Endodermal cell (in vitro differentiated cells): Measurements from ENCODE around the gene KDM1B. TPM values are rescaled to one million over a fixed set of nuclear protein-coding genes. Genes with fewer than 3 reads are reported as not detected.

Experiments used
- DNase-seq: peaks from one replicate; pipeline ENCODE4 v3.0.0-alpha.2; 2017
- H3K27ac ChIP-seq: 2 replicates; pipeline ENCODE4 v1.5.1; 2013; ENCODE audit warnings: mild to moderate bottlenecking, low read depth, low read length, moderate library complexity
- H3K27me3 ChIP-seq: 2 replicates; pipeline ENCODE4 v1.6.1; 2013; ENCODE audit warnings: mild to moderate bottlenecking, low read length, moderate library complexity; ENCODE audit not compliant: insufficient read depth, control insufficient read depth, poor library complexity, severe bottlenecking
- H3K36me3 ChIP-seq: 2 replicates; pipeline ENCODE4 v1.7.0; 2013; ENCODE audit warnings: mild to moderate bottlenecking, low read length, moderate library complexity; ENCODE audit not compliant: control insufficient read depth, insufficient read depth
- H3K4me1 ChIP-seq: one replicate; pipeline ENCODE4 v1.7.0; 2013; ENCODE audit warnings: low read length; ENCODE audit not compliant: control insufficient read depth, insufficient read depth
- H3K4me3 ChIP-seq: 2 replicates; pipeline ENCODE4 v1.5.1; 2013; ENCODE audit warnings: mild to moderate bottlenecking, low read length, moderate library complexity
- H3K9ac ChIP-seq: 2 replicates; pipeline ENCODE4 v1.6.1; 2013; ENCODE audit warnings: mild to moderate bottlenecking, low read length, moderate library complexity; ENCODE audit not compliant: poor library complexity, severe bottlenecking; ENCODE audit errors: extremely low read depth
- H3K9me3 ChIP-seq: 2 replicates; pipeline ENCODE4 v1.6.1; 2013; ENCODE audit warnings: mild to moderate bottlenecking, low read length, moderate library complexity; ENCODE audit not compliant: control insufficient read depth
- H3K27ac Mint-ChIP-seq: 2 replicates; pipeline ENCODE4 v1.8.0; 2020; ENCODE audit warnings: mixed read lengths
- H3K27me3 Mint-ChIP-seq: 2 replicates; pipeline ENCODE4 v1.8.0; 2021; ENCODE audit warnings: mild to moderate bottlenecking, mixed read lengths; ENCODE audit not compliant: insufficient read depth
- H3K36me3 Mint-ChIP-seq: 2 replicates; pipeline ENCODE4 v1.8.0; 2020; ENCODE audit warnings: low read depth, mixed read lengths
- H3K4me1 Mint-ChIP-seq: 2 replicates; pipeline ENCODE4 v1.8.0; 2020; ENCODE audit warnings: mixed read lengths
- H3K4me3 Mint-ChIP-seq: 2 replicates; pipeline ENCODE4 v1.8.0; 2020; ENCODE audit warnings: mild to moderate bottlenecking, moderate library complexity, mixed read lengths
- H3K9me3 Mint-ChIP-seq: 2 replicates; pipeline ENCODE4 v1.8.0; 2020; ENCODE audit warnings: mild to moderate bottlenecking, mixed read lengths
- WGBS, 2 experiments: methylation state at CpG; one replicate each; pipeline versions ENCODE4 v1.1.5 to v1.1.7; 2013; ENCODE audit warnings: missing lambda C conversion rate in 2 of 2, mixed read lengths in 1 of 2; ENCODE audit not compliant: insufficient coverage in 1 of 2, insufficient read length in 1 of 2; 5-methylcytosine and 5-hydroxymethylcytosine counted together
- total RNA-seq, 2 donors: library from RNA; stranded (reverse); fragmentation: NEBNext Ultra II Directional in 1 of 2; extraction: Animal tissue kit (Norgen Biotek cat#: 25700) in 1 of 2; gene quantifications; 2 replicates in 1 of 2; 3 replicates in 1 of 2; pipeline ENCODE4 v1.2.1, GENCODE V29; 2021
- TF ChIP-seq, protein P1 (sequence below): fragments of 200-600 bp; sonication (generic); conservative IDR thresholded peaks from 2 replicates; pipeline ENCODE4 v1.5.0; 2021; ENCODE audit warnings: antibody characterized with exemption, mild to moderate bottlenecking

The KDM1B gene
- total RNA-seq, 2 donors from 2014 or later = 7.7 to 9.3 TPM

DNA sequence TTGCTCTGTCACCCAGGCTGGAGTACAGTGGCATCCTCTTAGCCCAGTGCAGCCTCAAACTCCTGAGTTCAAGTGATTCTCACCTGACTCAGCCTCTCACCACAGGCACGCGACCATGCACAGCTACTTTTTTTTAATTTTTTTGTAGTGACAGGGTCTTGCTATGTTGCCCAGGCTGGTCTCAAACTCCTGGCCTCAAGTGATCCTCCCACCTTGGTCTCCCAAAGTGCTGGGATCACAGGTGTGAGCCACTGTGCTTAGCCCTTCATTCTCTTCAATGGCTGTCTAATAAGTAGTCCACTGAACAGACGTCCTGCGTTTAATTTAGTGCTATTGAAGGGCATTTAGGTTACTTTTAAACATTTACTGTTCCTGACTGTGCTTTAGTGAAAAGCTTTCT is 27.3 kb downstream of the KDM1B start:
- H3K4me3 Mint-ChIP-seq = no peak overlapping the region
- TF ChIP-seq, protein P1, sequence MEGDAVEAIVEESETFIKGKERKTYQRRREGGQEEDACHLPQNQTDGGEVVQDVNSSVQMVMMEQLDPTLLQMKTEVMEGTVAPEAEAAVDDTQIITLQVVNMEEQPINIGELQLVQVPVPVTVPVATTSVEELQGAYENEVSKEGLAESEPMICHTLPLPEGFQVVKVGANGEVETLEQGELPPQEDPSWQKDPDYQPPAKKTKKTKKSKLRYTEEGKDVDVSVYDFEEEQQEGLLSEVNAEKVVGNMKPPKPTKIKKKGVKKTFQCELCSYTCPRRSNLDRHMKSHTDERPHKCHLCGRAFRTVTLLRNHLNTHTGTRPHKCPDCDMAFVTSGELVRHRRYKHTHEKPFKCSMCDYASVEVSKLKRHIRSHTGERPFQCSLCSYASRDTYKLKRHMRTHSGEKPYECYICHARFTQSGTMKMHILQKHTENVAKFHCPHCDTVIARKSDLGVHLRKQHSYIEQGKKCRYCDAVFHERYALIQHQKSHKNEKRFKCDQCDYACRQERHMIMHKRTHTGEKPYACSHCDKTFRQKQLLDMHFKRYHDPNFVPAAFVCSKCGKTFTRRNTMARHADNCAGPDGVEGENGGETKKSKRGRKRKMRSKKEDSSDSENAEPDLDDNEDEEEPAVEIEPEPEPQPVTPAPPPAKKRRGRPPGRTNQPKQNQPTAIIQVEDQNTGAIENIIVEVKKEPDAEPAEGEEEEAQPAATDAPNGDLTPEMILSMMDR = no peak
- Histone ChIP-seq H3K9me3 (no peaks in the 10 kb centered on the region), H3K27me3 (no peaks in the 10 kb centered on the region), H3K27ac (no peak overlapping the region), H3K4me3 (no peak overlapping the region), H3K4me1 (peaks cover 8% of the 10 kb centered on the region), H3K9ac (no peak overlapping the region), H3K36me3 (peaks cover 5% of the 10 kb centered on the region)
- H3K4me1 Mint-ChIP-seq = peaks cover 44% of the 10 kb centered on the region
- DNase-seq = no peak
- H3K9me3 Mint-ChIP-seq = no peaks in the 10 kb centered on the region
- no peaks in the 10 kb centered on the region for H3K27me3 Mint-ChIP-seq
- H3K27ac Mint-ChIP-seq = peak overlapping the region; percentile 88
- 83 to 93% methylated on average over 3 to 4 of the region's 4 CpGs for WGBS, 2 experiments
- peaks cover 28% of the 10 kb centered on the region for H3K36me3 Mint-ChIP-seq

DNA sequence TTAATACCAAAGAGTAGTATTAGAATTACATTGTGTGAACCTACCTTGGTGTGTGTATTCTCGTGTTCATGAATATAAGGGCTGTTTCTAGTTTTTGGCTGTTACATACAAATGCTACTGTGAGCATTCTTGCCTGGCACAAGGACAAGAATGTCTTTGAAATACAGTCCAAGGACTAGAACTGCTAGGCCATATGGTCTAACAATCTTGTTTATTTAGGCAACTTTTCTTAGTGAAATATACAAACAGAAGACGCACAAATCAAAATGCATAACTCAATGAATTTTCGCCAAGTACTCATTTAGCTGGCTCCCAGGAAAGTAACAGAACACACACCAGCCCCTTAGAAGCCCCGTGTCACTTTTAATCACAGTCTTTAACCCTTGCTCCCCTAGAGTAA is 28.5 kb downstream of the KDM1B start:
- Mint-ChIP-seq H3K9me3 (no peaks in the 10 kb centered on the region), H3K27ac (peak overlapping the region; percentile 64), H3K4me3 (no peak overlapping the region), H3K36me3 (peaks cover 24% of the 10 kb centered on the region), H3K4me1 (peaks cover 46% of the 10 kb centered on the region), H3K27me3 (no peaks in the 10 kb centered on the region)
- Histone ChIP-seq H3K36me3 (peaks cover 5% of the 10 kb centered on the region), H3K27me3 (no peaks in the 10 kb centered on the region), H3K9me3 (no peaks in the 10 kb centered on the region), H3K4me3 (no peak overlapping the region), H3K9ac (no peak overlapping the region), H3K4me1 (peaks cover 8% of the 10 kb centered on the region), H3K27ac (no peak overlapping the region)
- DNase-seq = no peak
- TF ChIP-seq, protein P1 = no peak
- 97 to 100% methylated on average over 2 to 4 of the region's 4 CpGs for WGBS, 2 experiments

DNA sequence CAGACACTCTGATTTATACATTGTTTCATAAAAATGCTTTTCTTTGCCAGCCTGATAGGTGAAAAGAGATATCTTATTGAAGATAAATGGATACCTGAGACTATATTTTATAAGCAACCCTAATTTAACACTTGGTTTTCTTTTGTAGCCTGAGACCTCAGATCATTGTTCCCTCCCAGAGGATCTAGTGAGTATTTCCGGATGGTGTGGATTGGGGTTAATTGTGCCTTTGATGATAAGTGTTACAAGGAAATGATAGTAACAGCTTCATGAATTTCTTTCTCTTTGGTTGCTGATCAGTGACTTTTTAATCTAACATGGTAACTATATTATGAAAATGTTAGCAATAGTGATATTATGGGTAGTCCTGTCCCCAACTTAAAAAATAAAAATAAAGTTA is 30.4 kb downstream of the KDM1B start:
- TF ChIP-seq, protein P1 = no peak
- Histone ChIP-seq H3K27ac (peak overlapping the region; percentile 13), H3K36me3 (peaks cover 5% of the 10 kb centered on the region), H3K4me1 (peaks cover 8% of the 10 kb centered on the region), H3K4me3 (no peak overlapping the region), H3K27me3 (no peaks in the 10 kb centered on the region), H3K9ac (no peak overlapping the region), H3K9me3 (no peaks in the 10 kb centered on the region)
- Mint-ChIP-seq H3K9me3 (no peaks in the 10 kb centered on the region), H3K4me1 (peaks cover 44% of the 10 kb centered on the region), H3K27ac (peak overlapping the region; percentile 89), H3K4me3 (no peak overlapping the region), H3K36me3 (peaks cover 16% of the 10 kb centered on the region), H3K27me3 (no peaks in the 10 kb centered on the region)
- DNase-seq = no peak
- WGBS, 2 experiments = 47 to 67% methylated on average over 1 of the region's 1 CpG
